GM19240 (cell line): ENCODE results near the gene BCL6.

Source experiments
- DNase-seq: peaks from one replicate; pipeline ENCODE4 v3.0.0; 2011; ENCODE audit warnings: low spot score; ENCODE audit not compliant: insufficient read length

Gene BCL6

DNA sequence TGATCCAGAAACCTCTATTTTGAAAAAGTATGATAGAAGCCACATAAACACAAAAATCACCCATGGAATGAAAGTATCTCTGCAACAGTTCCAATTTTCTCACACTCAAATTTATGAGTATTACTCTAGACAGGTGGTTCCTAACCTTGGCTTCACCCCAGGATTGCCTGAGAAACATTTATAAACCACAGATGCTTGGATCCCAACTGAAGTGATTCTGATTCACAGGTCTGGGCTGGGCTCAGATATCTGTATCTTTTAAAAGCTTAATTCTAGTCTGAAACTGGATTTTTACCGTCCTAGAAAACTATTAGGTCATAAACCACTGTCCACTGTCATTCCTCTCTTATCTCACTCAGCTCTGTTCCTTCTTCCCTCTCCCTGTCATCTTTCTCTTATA is 67.7 kb downstream of the BCL6 start:
- DNase-seq, result no peak

DNA sequence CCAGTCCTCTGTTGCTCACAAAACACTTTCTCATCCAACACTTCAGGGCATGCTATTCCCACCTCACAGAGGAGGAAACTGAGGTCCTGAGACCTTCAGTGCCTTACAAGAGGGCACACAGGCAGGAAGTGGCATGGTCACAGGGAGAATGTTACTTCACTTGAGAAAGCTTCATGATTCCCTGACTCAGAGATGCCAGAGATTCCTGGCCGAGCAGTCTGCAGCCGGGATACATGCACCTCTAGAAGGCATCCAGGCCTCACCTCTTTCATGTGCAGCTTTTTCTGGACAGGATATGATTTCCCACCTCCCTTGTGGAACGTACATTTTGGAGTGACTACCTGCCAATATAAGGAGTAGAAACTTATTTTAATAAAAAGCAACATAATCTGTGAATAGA is 72.3 kb downstream of the BCL6 start:
- DNase-seq, result no peak
